ENCODE data around the gene CDKN3.
A peak's percentile ranks its signal among the peaks of the same experiment; 100 is the strongest.

Gene CDKN3

GRCh38 chr14:54396493-54397335 is at the start of gene CDKN3:
CDKN3 (plus strand) TSS chr14:54397007; CDS start chr14:54397069, 62 bp downstream.
- DNase-seq (ENCODE audit: low read depth) = peak; percentile 99

- no peak for DNase-seq (ENCODE audit: low read depth)
These were observed 49.8 kb upstream of the CDKN3 start for GRCh38 chr14:54347044-54347443.

GRCh38 chr14:54348001-54348611 is 48.7 kb upstream of the CDKN3 start:
- peak; percentile 19 for DNase-seq (ENCODE audit: low read depth)

GRCh38 chr14:54348923-54349620 is 47.7 kb upstream of the CDKN3 start:
- DNase-seq (ENCODE audit: low read depth) = no peak

- DNase-seq (ENCODE audit: low read depth) = no peak
These were observed 47.1 kb upstream of the CDKN3 start for GRCh38 chr14:54349713-54350112.

GRCh38 chr14:54350203-54350602 is 46.6 kb upstream of the CDKN3 start:
- DNase-seq (ENCODE audit: low read depth) = peak; percentile 59

- no peak for DNase-seq (ENCODE audit: low read depth)
These were observed 43.5 kb upstream of the CDKN3 start for GRCh38 chr14:54353266-54353665.

GRCh38 chr14:54353694-54354093 is 43.1 kb upstream of the CDKN3 start:
- no peak for DNase-seq (ENCODE audit: low read depth)

- no peak for DNase-seq (ENCODE audit: low read depth)
These were observed 42.7 kb upstream of the CDKN3 start for GRCh38 chr14:54354096-54354495.

- no peak for DNase-seq (ENCODE audit: low read depth)
These were observed 41.7 kb upstream of the CDKN3 start for GRCh38 chr14:54354968-54355641.

GRCh38 chr14:54355698-54356097 is 41.1 kb upstream of the CDKN3 start:
- no peak for DNase-seq (ENCODE audit: low read depth)

- no peak for DNase-seq (ENCODE audit: low read depth)
These were observed 40.6 kb upstream of the CDKN3 start for GRCh38 chr14:54356172-54356571.

GRCh38 chr14:54360667-54361066 is 36.1 kb upstream of the CDKN3 start:
- no peak for DNase-seq (ENCODE audit: low read depth)

GRCh38 chr14:54362089-54362504 is 34.7 kb upstream of the CDKN3 start:
- no peak for DNase-seq (ENCODE audit: low read depth)

GRCh38 chr14:54362759-54363437 is 33.9 kb upstream of the CDKN3 start:
- DNase-seq (ENCODE audit: low read depth) = no peak

GRCh38 chr14:54364555-54365415 is 32.0 kb upstream of the CDKN3 start:
- DNase-seq (ENCODE audit: low read depth) = peak; percentile 62

- peak; percentile 59 for DNase-seq (ENCODE audit: low read depth)
These were observed 29.8 kb upstream of the CDKN3 start for GRCh38 chr14:54366736-54367735.

GRCh38 chr14:54368291-54368690 is 28.5 kb upstream of the CDKN3 start:
- DNase-seq (ENCODE audit: low read depth) = no peak

GRCh38 chr14:54369343-54369742 is 27.5 kb upstream of the CDKN3 start:
- no peak for DNase-seq (ENCODE audit: low read depth)
